H9 (cell line): ENCODE measurements around the gene OR10P1. TPM values are rescaled to one million over a fixed set of nuclear protein-coding genes. Genes with fewer than 3 reads are reported as not detected.

ENCODE experiments used
- DNase-seq: peaks from one replicate; pipeline ENCODE4 v3.0.0-alpha.2; 2017
- H2AFZ ChIP-seq: one replicate; pipeline ENCODE4 v1.6.1; 2013; ENCODE audit warnings: mild to moderate bottlenecking, low read length, control low read depth, moderate library complexity
- H2AK5ac ChIP-seq: 2 replicates; pipeline ENCODE4 v1.6.1; 2013; ENCODE audit warnings: low read length, control low read depth, mixed read lengths; ENCODE audit not compliant: insufficient read length
- H2BK120ac ChIP-seq: one replicate; pipeline ENCODE4 v1.6.1; 2013; ENCODE audit warnings: low read depth, mild to moderate bottlenecking, low read length, control low read depth, inconsistent platforms; ENCODE audit not compliant: poor library complexity, severe bottlenecking
- H2BK12ac ChIP-seq: 2 replicates; pipeline ENCODE4 v1.6.1; 2013; ENCODE audit warnings: low read length, control low read depth, mixed read lengths, low read depth; ENCODE audit not compliant: insufficient read length
- H2BK15ac ChIP-seq: 2 replicates; pipeline ENCODE4 v1.6.1; 2013; ENCODE audit warnings: low read depth, low read length, control low read depth
- H2BK20ac ChIP-seq: one replicate; pipeline ENCODE4 v1.6.1; 2013; ENCODE audit warnings: low read depth, mild to moderate bottlenecking, low read length, control low read depth, inconsistent platforms; ENCODE audit not compliant: poor library complexity, severe bottlenecking
- H2BK5ac ChIP-seq: 2 replicates; pipeline ENCODE4 v1.6.1; 2013; ENCODE audit warnings: low read length, control low read depth, mixed read lengths; ENCODE audit not compliant: insufficient read length
- H3K14ac ChIP-seq: 2 replicates; pipeline ENCODE4 v1.6.1; 2013; ENCODE audit warnings: low read length, control low read depth; ENCODE audit not compliant: insufficient read depth
- H3K18ac ChIP-seq: 2 replicates; pipeline ENCODE4 v1.6.1; 2013; ENCODE audit warnings: low read depth, mild to moderate bottlenecking, mixed read lengths, low read length, control low read depth; ENCODE audit not compliant: insufficient read length
- H3K23ac ChIP-seq: 2 replicates; pipeline ENCODE4 v1.6.1; 2013; ENCODE audit warnings: low read length, control low read depth, mixed read lengths, low read depth; ENCODE audit not compliant: insufficient read length
- H3K23me2 ChIP-seq: 2 replicates; pipeline ENCODE4 v1.6.1; 2013; ENCODE audit warnings: low read depth, mild to moderate bottlenecking, mixed read lengths, low read length, control low read depth; ENCODE audit not compliant: insufficient read length, poor library complexity, severe bottlenecking
- H3K27ac ChIP-seq: 2 replicates; pipeline ENCODE4 v1.5.1; 2013; ENCODE audit warnings: low read length, control low read depth, mixed read lengths, low read depth; ENCODE audit not compliant: insufficient read length
- H3K27me3 ChIP-seq: 2 replicates; pipeline ENCODE4 v1.6.1; 2013; ENCODE audit warnings: low read length, control low read depth, inconsistent platforms; ENCODE audit not compliant: insufficient read depth
- H3K4ac ChIP-seq: 2 replicates; pipeline ENCODE4 v1.6.1; 2013; ENCODE audit warnings: low read depth, mild to moderate bottlenecking, control low read depth, inconsistent platforms, low read length, moderate library complexity
- H3K4me1 ChIP-seq: 2 replicates; pipeline ENCODE4 v1.6.1; 2013; ENCODE audit warnings: low read length, control low read depth, inconsistent platforms; ENCODE audit not compliant: insufficient read depth
- H3K4me2 ChIP-seq: 2 replicates; pipeline ENCODE4 v1.6.1; 2013; ENCODE audit warnings: low read length, control low read depth, mixed read lengths; ENCODE audit not compliant: insufficient read length, insufficient read depth
- H3K56ac ChIP-seq: 2 replicates; pipeline ENCODE4 v1.6.1; 2013; ENCODE audit warnings: low read depth, mild to moderate bottlenecking, mixed read lengths, low read length, control low read depth; ENCODE audit not compliant: insufficient read length
- H3K79me1 ChIP-seq: 2 replicates; pipeline ENCODE4 v1.6.1; 2013; ENCODE audit warnings: low read depth, mild to moderate bottlenecking, moderate library complexity, low read length, control low read depth, inconsistent platforms; ENCODE audit not compliant: insufficient read depth, poor library complexity, severe bottlenecking
- H3K79me2 ChIP-seq: 2 replicates; pipeline ENCODE4 v1.6.1; 2013; ENCODE audit warnings: low read length, control low read depth, inconsistent platforms; ENCODE audit not compliant: insufficient read depth
- H3K9ac ChIP-seq: 2 replicates; pipeline ENCODE4 v1.6.1; 2013; ENCODE audit warnings: low read length, control low read depth, mixed read lengths; ENCODE audit not compliant: insufficient read length; ENCODE audit errors: extremely low read depth
- H3K9me3 ChIP-seq: one replicate; pipeline ENCODE4 v1.6.1; 2013; ENCODE audit warnings: low read depth, low read length, inconsistent platforms; ENCODE audit not compliant: control insufficient read depth
- H3T11ph ChIP-seq: one replicate; pipeline ENCODE4 v1.6.1; 2013; ENCODE audit warnings: mild to moderate bottlenecking, low read length, control low read depth, inconsistent platforms
- H4K20me1 ChIP-seq: one replicate; pipeline ENCODE4 v1.6.1; 2013; ENCODE audit not compliant: control insufficient read depth, insufficient read length, insufficient read depth
- H4K5ac ChIP-seq: 2 replicates; pipeline ENCODE4 v1.6.1; 2013; ENCODE audit warnings: low read depth, mild to moderate bottlenecking, mixed read lengths, low read length, control low read depth; ENCODE audit not compliant: insufficient read length
- H4K8ac ChIP-seq: replicated peaks from 2 replicates; pipeline ENCODE4 v1.6.1; 2013; ENCODE audit warnings: low read length, control low read depth, mixed read lengths, low read depth; ENCODE audit not compliant: insufficient read length
- H4K91ac ChIP-seq: 2 replicates; pipeline ENCODE4 v1.6.1; 2013; ENCODE audit warnings: low read depth, mild to moderate bottlenecking, moderate library complexity, mixed read lengths, low read length, control low read depth; ENCODE audit not compliant: insufficient read length
- H3K27ac Mint-ChIP-seq, 3 experiments: 2 replicates in 2 of 3; 3 replicates in 1 of 3; pipeline ENCODE4 v1.8.0; 2020 to 2021; ENCODE audit warnings: mixed read lengths in 3 of 3, mild to moderate bottlenecking in 1 of 3, moderate library complexity in 1 of 3
- H3K27me3 Mint-ChIP-seq: 2 replicates; pipeline ENCODE4 v1.8.0; 2021; ENCODE audit warnings: low read depth, mild to moderate bottlenecking, moderate library complexity, mixed read lengths
- H3K36me3 Mint-ChIP-seq, 3 experiments: 2 replicates in 2 of 3; 3 replicates in 1 of 3; pipeline ENCODE4 v1.8.0; 2020 to 2021; ENCODE audit warnings: low read depth in 3 of 3, mixed read lengths in 3 of 3; ENCODE audit not compliant: insufficient read depth in 1 of 3
- H3K4me1 Mint-ChIP-seq, 2 experiments: 2 replicates each; pipeline ENCODE4 v1.8.0; 2020; ENCODE audit warnings: mixed read lengths in 2 of 2
- H3K4me3 Mint-ChIP-seq, 2 experiments: 2 replicates in 1 of 2; 3 replicates in 1 of 2; pipeline ENCODE4 v1.8.0; 2020 to 2021; ENCODE audit warnings: mild to moderate bottlenecking in 2 of 2, mixed read lengths in 2 of 2, moderate library complexity in 1 of 2
- H3K9me3 Mint-ChIP-seq, 2 experiments: 2 replicates in 1 of 2; 3 replicates in 1 of 2; pipeline ENCODE4 v1.8.0; 2020; ENCODE audit warnings: mild to moderate bottlenecking in 2 of 2, mixed read lengths in 2 of 2, moderate library complexity in 1 of 2
- CTCF ChIP-seq: fragments of 200-600 bp; sonication (generic); conservative IDR thresholded peaks from 3 replicates; pipeline ENCODE4 v1.8.0; 2021; ENCODE audit warnings: antibody characterized with exemption, mild to moderate bottlenecking
- WGBS: extraction: QIAGEN DNeasy Blood & Tissue Kit; methylation state at CpG from one replicate; pipeline ENCODE4 v1.1.7; 2013; ENCODE audit warnings: missing lambda C conversion rate, low lambda C conversion rate, mixed read lengths; ENCODE audit not compliant: insufficient read length; ENCODE audit errors: extremely low coverage; 5-methylcytosine and 5-hydroxymethylcytosine counted together
- total RNA-seq: library from RNA; stranded (reverse); gene quantifications from 2 replicates; pipeline ENCODE4 v1.2.1, GENCODE V29; 2021

Gene OR10P1
- total RNA-seq, 1 experiment from 2014 or later: not detected

- Histone ChIP-seq H3K23ac (no peak overlapping the region), H2BK5ac (no peak overlapping the region), H3K4me1 (no peaks in the 10 kb centered on the region), H3K56ac (no peak overlapping the region), H3K9ac (no peak overlapping the region), H2BK15ac (no peak overlapping the region), H3K79me1 (no peaks in the 10 kb centered on the region), H4K5ac (no peak overlapping the region), H4K91ac (no peak overlapping the region), H2BK120ac (no peak overlapping the region), H2AFZ (no peak overlapping the region), H3K4ac (no peak overlapping the region), H3K79me2 (0 out of 2 replicates have a peak, but pooled peaks cover 1% of the 10 kb centered on the region), H3T11ph (no peak overlapping the region), H2BK12ac (no peak overlapping the region), H2BK20ac (no peak overlapping the region), H3K14ac (no peak overlapping the region), H3K27me3 (peaks cover 3% of the 10 kb centered on the region; the same call in 1 of the 2 replicates), H3K4me2 (no peak overlapping the region), H3K18ac (no peak overlapping the region), H3K9me3 (no peaks in the 10 kb centered on the region), H2AK5ac (no peak overlapping the region), H3K27ac (no peak overlapping the region), H3K23me2 (no peaks in the 10 kb centered on the region), H4K8ac (no peak overlapping the region), H4K20me1 (no peaks in the 10 kb centered on the region)
- Mint-ChIP-seq H3K27me3 (peaks cover 12% of the 10 kb centered on the region), H3K4me3 (no peak overlapping the region), H3K9me3 (no peaks in the 10 kb centered on the region), H3K27ac (no peak overlapping the region), H3K4me1 (no peaks in the 10 kb centered on the region), H3K36me3 (no peaks in the 10 kb centered on the region)
- no CpG with 5 or more reads among the region's 1 CpG for WGBS
- no peak for DNase-seq
- no peak for TF ChIP-seq CTCF
These were observed 5.6 kb upstream of the OR10P1 start for GRCh38 chr12:55631056-55631455.
